GM12865 (cell line): Measurements from ENCODE around the gene TRIM45.

Experiments used
- DNase-seq: peaks from one replicate; pipeline ENCODE4 v3.0.0; 2010; ENCODE audit warnings: low read depth
- H3K4me3 ChIP-seq: 2 replicates; pipeline ENCODE4 v1.5.1; 2011; ENCODE audit warnings: mild to moderate bottlenecking, low read depth, low read length, control low read depth
- CTCF ChIP-seq: IDR thresholded peaks from 2 replicates; pipeline ENCODE4 v1.5.1; 2011; ENCODE audit warnings: low read length, control low read depth, low read depth, inconsistent platforms; ENCODE audit not compliant: insufficient read depth; ENCODE audit errors: missing control alignments

TRIM45 gene

GRCh38 chr1:117077267-117077666, 44.3 kb downstream of the TRIM45 start:
- DNase-seq, result no peak
- TF ChIP-seq CTCF, result no peak
- H3K4me3 ChIP-seq, result no peak overlapping the region

- no peak overlapping the region for H3K4me3 ChIP-seq
- DNase-seq, result no peak
- no peak for TF ChIP-seq CTCF
Measured at GRCh38 chr1:117076648-117077047, 44.9 kb downstream of the TRIM45 start.

- DNase-seq, result peak; percentile 45
- H3K4me3 ChIP-seq, result no peak overlapping the region
- TF ChIP-seq CTCF, result no peak
Measured at GRCh38 chr1:117070124-117070523, 51.4 kb downstream of the TRIM45 start.

GRCh38 chr1:117069220-117069844, 52.2 kb downstream of the TRIM45 start:
- peak; percentile 8 for TF ChIP-seq CTCF
- DNase-seq, result no peak
- no peak overlapping the region for H3K4me3 ChIP-seq

- TF ChIP-seq CTCF, result no peak
- DNase-seq, result no peak
- H3K4me3 ChIP-seq, result no peak overlapping the region
Measured at GRCh38 chr1:117068580-117068979, 53.0 kb downstream of the TRIM45 start.

- no peak overlapping the region for H3K4me3 ChIP-seq
- DNase-seq, result peak; percentile 67
- TF ChIP-seq CTCF, result peak; percentile 68
Measured at GRCh38 chr1:117067533-117068370, 53.8 kb downstream of the TRIM45 start.

- no peak for TF ChIP-seq CTCF
- no peak for DNase-seq
- H3K4me3 ChIP-seq, result no peak overlapping the region
Measured at GRCh38 chr1:117066367-117066766, 55.2 kb downstream of the TRIM45 start.
